Activated naive CD4-positive, alpha-beta T cell (primary cell): Measurements from ENCODE around the gene HOXD9.

ENCODE experiments used
- DNase-seq, 4 experiments: peaks; one replicate each; lab custom pipeline; 2025; lab: John Stamatoyannopoulos, UW

Gene HOXD9

DNA sequence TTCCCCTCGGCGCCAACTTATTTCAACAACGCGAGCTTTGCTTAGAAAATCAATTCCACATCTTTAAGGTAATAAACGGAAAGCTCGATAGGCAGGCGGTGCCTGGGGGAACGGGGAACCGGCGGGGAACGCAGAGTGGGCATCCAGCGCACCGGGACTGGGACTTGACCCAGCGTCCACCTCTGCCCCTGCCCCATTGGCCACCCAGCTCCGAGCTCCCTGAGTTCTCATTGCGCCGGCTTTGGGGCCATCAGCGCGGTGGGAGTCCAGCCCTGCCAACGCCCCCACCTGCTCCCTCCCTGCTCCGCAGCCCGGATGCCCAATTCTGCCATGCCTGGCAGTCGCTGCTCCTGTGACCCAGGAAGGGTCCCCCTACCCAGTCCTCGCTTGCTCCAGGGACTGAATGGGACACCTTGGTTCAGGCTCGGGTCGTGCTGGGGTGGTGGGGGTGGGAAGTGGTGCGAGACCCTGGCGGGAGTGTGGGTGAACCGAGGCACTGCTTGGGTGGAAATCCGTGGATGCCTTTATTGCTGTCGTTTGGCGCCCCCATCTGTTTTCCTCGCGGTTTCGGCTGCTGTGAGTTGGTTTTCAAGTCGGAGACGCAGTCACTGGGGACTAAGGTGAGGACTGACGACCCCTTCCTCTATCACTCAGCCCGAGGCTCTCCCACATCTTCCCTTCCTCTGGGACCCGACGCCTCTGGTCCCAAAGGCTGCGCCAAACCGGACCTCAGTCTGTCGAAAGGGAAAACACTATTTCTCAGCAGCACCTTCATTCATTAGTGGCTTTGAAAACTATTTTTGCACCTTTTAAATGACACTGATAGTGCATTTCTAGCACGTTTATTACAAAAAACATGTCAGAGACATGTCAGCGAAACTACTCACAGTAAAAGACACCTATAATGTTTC, 36.4 kb upstream of the HOXD9 start:
- DNase-seq, result no peak

GRCh38 chr2:176087330-176088047, 35.0 kb upstream of the HOXD9 start:
- no peak for DNase-seq

DNA sequence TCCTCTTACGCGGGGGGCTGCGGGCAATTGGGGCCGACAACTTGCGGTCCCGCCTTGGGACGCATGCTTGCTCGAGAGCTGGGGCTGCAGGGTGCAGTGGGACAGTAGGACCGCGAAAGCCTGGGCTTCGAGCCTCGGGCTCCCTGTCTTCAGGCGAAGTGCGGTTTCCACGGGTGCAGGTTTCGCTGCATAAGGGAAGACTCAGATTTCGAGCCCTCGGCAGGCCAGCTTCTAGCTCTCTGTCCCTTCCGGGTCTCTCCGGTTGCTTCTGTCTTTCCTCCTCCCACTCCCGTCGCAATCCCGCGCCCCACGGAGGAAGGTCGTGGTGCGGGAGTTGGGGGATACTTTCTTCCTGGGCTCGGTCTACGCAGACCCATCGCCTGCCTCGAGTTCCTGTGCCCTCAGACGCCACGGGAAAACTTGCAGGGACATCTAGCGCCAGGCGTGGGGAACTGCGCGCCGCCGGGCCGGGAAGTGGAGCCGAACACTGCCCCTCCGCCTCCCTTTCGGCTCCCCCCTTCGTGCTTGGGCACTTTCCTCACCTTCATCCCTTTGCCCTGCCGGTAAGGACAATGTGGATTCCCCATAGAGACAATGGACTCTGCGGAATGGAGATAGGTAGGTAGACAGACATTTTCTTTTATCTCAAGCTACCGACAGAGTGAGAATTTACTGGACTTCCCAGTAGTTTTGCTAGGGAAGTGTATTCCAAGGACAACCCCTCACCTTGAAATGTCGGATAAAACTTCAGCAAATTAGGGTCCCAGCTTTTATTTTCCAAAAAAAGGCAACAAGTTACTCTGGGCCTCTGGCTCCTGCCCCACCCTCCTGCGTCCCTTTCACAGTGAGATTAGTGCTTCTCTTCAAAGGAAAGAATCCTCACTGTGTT, 34.2 kb upstream of the HOXD9 start:
- DNase-seq, result no peak

DNA sequence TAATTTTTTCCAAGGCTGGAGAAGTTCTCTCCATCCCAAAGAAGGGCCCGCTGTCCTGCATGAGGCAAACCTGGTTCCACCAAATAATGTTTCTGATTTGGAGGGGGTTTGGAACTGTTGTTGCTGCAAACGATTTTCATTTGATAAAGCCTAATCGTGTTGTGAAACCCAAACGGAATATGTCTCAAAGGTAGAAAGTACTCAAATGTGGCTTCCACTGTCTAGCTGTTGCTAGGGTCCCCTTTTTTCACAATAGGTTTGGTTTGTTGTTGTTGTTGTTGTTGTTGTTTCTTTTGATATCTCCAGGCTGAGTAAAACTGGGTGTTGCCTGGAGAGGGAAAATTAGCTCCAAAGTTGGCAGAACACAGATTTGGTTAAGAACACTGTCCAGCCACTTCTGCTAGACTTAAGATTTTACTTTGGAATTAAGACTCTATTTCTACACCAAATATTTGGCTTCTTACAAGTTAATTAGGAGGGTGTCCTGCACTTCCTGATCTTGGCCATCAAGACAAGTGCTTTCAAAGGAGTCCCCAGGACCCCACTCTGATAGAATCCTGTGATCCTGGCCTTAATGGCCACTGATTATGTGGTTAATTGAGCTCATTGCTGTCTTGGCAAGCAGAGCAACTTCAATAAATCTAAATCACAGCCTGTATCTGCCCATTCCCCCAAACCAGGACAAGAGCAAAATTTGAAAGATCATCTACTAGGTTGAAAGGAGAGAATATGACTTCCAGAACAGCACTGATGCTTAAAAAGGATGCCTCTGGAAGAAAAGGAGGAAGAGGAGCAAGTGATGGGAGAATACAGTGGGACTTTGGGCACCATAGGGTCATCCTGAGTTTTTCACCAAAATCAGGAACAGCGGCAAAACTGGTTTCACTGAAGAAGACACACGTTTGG, 33.3 kb upstream of the HOXD9 start:
- no peak for DNase-seq

- DNase-seq, result no peak
These were observed 32.6 kb upstream of the HOXD9 start for GRCh38 chr2:176089843-176090395.

DNA sequence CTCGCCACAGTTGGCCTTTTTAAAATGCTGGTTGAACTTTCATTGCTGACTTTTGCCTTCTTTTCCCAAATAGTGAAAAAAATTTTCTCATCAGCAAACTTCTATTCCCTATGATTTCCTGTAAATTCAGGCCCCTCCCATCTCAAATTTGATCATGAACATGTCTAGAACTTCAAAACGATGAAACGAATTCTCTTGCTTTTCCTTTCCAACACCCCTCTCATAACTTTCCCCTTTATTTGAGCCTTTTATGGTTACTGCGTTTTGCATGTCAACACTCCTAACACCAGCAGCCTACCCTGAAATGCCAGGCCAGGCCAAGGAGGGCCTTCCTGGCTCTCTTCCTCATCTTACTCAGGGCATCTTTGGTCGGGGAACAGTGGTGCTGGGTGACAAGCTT, 31.7 kb upstream of the HOXD9 start:
- DNase-seq, result no peak

DNA sequence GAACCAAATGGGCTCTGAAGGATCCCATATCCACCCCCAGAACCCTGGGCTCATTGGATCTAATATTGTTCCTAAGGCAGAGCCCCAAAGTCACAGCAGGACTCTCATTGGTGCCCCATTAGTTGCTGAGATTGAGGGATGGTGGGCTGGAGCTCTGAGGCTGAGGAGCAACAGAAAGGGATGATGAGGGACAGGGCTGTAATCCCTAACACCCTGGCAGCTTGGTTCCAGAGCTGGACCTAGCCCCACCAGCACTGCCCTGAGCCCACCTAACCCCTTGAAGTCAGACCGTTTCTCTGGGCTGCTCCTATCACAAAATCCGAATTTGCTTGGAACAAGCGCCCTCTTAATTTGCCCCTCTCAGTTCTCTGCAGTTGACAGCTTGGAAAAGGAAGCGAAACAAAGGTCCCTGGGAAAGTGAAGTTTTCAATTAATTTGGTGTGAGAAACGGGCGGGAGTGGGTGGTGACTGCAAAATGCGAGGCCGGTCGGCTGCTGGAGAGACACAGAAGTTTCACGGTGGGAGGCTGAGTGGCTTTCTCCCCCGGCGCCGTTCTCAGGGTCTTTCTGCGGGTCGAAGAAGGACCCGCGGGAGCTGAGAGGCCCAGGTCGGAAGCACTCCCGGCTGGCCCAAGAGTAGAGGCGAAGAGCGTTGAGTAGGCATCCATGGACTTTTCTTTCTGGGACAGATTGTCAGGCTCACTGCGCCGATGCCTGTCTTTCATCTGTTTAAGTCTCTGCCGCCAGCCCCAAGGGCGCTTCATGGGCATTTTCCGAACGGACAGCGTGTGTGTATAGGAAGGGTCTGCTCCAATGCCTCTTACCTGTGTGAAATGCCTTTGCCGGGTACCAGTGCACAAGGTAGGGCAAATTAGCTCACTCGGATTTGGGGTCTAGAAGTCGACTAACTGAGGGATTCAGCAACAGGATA, 30.9 kb upstream of the HOXD9 start:
- DNase-seq, result no peak

- DNase-seq, result no peak
These were observed 30.0 kb upstream of the HOXD9 start, which contains the start of gene HOXD13 for GRCh38 chr2:176092270-176093144. Gene HOXD13 (plus strand): TSS chr2:176092721. CDS start chr2:176092891, 170 bp downstream.

DNA sequence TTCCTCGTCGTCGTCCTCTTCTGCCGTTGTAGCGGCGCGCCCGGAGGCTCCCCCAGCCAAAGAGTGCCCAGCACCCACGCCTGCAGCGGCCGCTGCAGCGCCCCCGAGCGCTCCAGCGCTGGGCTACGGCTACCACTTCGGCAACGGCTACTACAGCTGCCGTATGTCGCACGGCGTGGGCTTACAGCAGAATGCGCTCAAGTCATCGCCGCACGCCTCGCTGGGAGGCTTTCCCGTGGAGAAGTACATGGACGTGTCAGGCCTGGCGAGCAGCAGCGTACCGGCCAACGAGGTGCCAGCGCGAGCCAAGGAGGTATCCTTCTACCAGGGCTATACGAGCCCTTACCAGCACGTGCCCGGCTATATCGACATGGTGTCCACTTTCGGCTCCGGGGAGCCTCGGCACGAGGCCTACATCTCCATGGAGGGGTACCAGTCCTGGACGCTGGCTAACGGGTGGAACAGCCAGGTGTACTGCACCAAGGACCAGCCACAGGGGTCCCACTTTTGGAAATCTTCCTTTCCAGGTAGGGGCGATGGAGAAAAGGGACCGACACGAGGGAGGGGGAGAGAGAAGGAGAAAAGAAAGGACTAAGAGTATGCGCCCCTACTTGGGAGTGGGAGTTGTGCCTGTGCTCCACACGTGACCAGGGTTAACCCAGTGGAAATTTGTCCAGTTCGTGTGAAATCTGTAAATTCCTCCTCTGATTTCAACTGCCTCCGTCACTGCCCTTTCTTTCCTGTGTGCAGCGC, 29.2 kb upstream of the HOXD9 start:
- DNase-seq, result no peak

GRCh38 chr2:176093898-176094249, 28.6 kb upstream of the HOXD9 start:
- DNase-seq, result no peak

GRCh38 chr2:176094349-176094748, 28.2 kb upstream of the HOXD9 start:
- DNase-seq, result no peak

- DNase-seq, result no peak
These were observed 27.1 kb upstream of the HOXD9 start for GRCh38 chr2:176095421-176095820.

DNA sequence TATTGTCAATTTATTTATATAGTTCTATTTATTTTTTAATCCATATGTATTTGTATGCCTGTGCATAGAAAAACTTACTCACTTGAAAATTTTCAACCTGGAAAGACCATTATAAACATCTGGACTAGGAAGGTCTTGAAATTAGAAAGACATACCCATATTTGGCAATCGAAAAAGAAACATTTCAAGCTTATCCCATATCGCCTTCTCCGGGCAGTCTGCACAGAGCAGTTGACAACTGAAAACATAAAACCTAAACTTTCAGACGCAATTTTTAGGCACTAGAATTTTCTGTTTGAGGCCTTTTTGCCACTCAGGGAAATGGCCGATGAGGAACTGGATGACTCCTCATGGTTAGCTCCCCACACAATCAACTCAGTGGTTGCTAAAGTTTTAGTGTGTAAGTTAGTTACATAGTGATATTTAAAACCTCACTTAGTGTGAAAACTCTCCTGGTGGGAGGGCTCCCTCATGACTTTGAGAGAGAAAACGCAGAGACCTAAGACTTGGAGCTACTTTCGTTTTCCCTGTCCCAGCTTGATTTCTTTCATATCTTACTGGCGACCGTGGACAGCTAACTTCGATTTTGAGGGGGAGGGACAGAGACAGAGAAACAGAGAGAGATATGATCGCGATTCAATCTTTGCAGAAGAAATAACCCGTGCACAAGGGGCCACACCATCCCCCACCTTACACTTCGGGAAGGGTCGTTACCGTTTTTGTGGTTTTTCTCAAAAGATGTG, 26.1 kb upstream of the HOXD9 start:
- DNase-seq, result no peak

- DNase-seq, result peak in 2 of 4 experiments; percentile 14 to 23
These were observed 25.3 kb upstream of the HOXD9 start for GRCh38 chr2:176096986-176097819.

- DNase-seq, result no peak
These were observed 24.6 kb upstream of the HOXD9 start for GRCh38 chr2:176097820-176098365.
